Measurements from ENCODE around the gene GINS2.

The GINS2 gene

GRCh38 chr16:85678821-85679220 lies 9.9 kb downstream of the GINS2 start:
- H3K4me3 Mint-ChIP-seq = no peak overlapping the region
- H3K27me3 Mint-ChIP-seq = no peaks in the 10 kb centered on the region
- DNase-seq (no peak), ATAC-seq (replicated peaks) (no peak)
- no peak overlapping the region for H3K27ac Mint-ChIP-seq
- H3K9me3 Mint-ChIP-seq = no peaks in the 10 kb centered on the region
- peaks cover 7 to 8% of the 10 kb centered on the region in 2 donors for H3K4me1 Mint-ChIP-seq (ENCODE audit: low read depth in 2 of 2)
- peaks cover 32% of the 10 kb centered on the region for H3K36me3 Mint-ChIP-seq (ENCODE audit: insufficient read depth)

- Mint-ChIP-seq H3K9me3 (no peaks in the 10 kb centered on the region), H3K27ac (no peak overlapping the region), H3K27me3 (no peaks in the 10 kb centered on the region), H3K36me3 (ENCODE audit: insufficient read depth) (peaks cover 40% of the 10 kb centered on the region), H3K4me1 (ENCODE audit: low read depth in 2 of 2) (peaks cover 7 to 8% of the 10 kb centered on the region in 2 donors), H3K4me3 (no peak overlapping the region)
- DNase-seq = no peak
- no peak for ATAC-seq (replicated peaks)
Observed at GRCh38 chr16:85678016-85678415, 10.7 kb downstream of the GINS2 start.

- ATAC-seq (replicated peaks) (no peak), DNase-seq (no peak)
- Mint-ChIP-seq H3K27me3 (no peaks in the 10 kb centered on the region), H3K27ac (no peak overlapping the region), H3K9me3 (no peaks in the 10 kb centered on the region), H3K36me3 (ENCODE audit: insufficient read depth) (peaks cover 44% of the 10 kb centered on the region), H3K4me3 (no peak overlapping the region), H3K4me1 (ENCODE audit: low read depth in 2 of 2) (peaks cover 7 to 8% of the 10 kb centered on the region in 2 donors)
Observed at GRCh38 chr16:85677383-85677967, 11.3 kb downstream of the GINS2 start.

GRCh38 chr16:85676466-85676865 lies 12.3 kb downstream of the GINS2 start:
- peaks cover 7 to 8% of the 10 kb centered on the region in 2 donors for H3K4me1 Mint-ChIP-seq (ENCODE audit: low read depth in 2 of 2)
- no peak overlapping the region for H3K27ac Mint-ChIP-seq
- H3K27me3 Mint-ChIP-seq = no peaks in the 10 kb centered on the region
- H3K36me3 Mint-ChIP-seq (ENCODE audit: insufficient read depth) = peaks cover 53% of the 10 kb centered on the region
- H3K9me3 Mint-ChIP-seq = no peaks in the 10 kb centered on the region
- DNase-seq (no peak), ATAC-seq (replicated peaks) (no peak)
- no peak overlapping the region for H3K4me3 Mint-ChIP-seq

GRCh38 chr16:85675251-85675874 lies 13.4 kb downstream of the GINS2 start:
- Mint-ChIP-seq H3K27me3 (no peaks in the 10 kb centered on the region), H3K27ac (peak overlapping the region; percentile 60 to 73), H3K9me3 (no peaks in the 10 kb centered on the region), H3K36me3 (ENCODE audit: insufficient read depth) (peaks cover 64% of the 10 kb centered on the region), H3K4me3 (no peak overlapping the region), H3K4me1 (ENCODE audit: low read depth in 2 of 2) (peaks cover 3 to 4% of the 10 kb centered on the region in 2 donors)
- ATAC-seq (replicated peaks) = no peak
- no peak for DNase-seq

- Mint-ChIP-seq H3K9me3 (no peaks in the 10 kb centered on the region), H3K27ac (peak overlapping the region; percentile 60 to 73), H3K27me3 (no peaks in the 10 kb centered on the region), H3K4me1 (ENCODE audit: low read depth in 2 of 2) (no peaks in the 10 kb centered on the region), H3K4me3 (no peak overlapping the region), H3K36me3 (ENCODE audit: insufficient read depth) (peaks cover 68% of the 10 kb centered on the region)
- DNase-seq (no peak), ATAC-seq (replicated peaks) (no peak)
Observed at GRCh38 chr16:85674828-85675227, 13.9 kb downstream of the GINS2 start.

- Mint-ChIP-seq H3K27ac (peak overlapping the region; percentile 55 to 73), H3K36me3 (ENCODE audit: insufficient read depth) (peaks cover 69% of the 10 kb centered on the region), H3K4me1 (ENCODE audit: low read depth in 2 of 2) (no peaks in the 10 kb centered on the region), H3K9me3 (no peaks in the 10 kb centered on the region), H3K4me3 (no peak overlapping the region), H3K27me3 (no peaks in the 10 kb centered on the region)
- no peak for ATAC-seq (replicated peaks)
- DNase-seq = no peak
Observed at GRCh38 chr16:85674418-85674755, 14.4 kb downstream of the GINS2 start.

- peaks cover 73% of the 10 kb centered on the region for H3K36me3 Mint-ChIP-seq (ENCODE audit: insufficient read depth)
- no peak for ATAC-seq (replicated peaks)
- H3K27me3 Mint-ChIP-seq = no peaks in the 10 kb centered on the region
- no peaks in the 10 kb centered on the region for H3K9me3 Mint-ChIP-seq
- H3K4me1 Mint-ChIP-seq (ENCODE audit: low read depth in 2 of 2) = no peaks in the 10 kb centered on the region
- DNase-seq = no peak
- H3K27ac Mint-ChIP-seq = peak overlapping the region; percentile 46 to 55
- H3K4me3 Mint-ChIP-seq = no peak overlapping the region
Observed at GRCh38 chr16:85673529-85674417, 15.0 kb downstream of the GINS2 start.

GRCh38 chr16:85670840-85671239 lies 17.9 kb downstream of the GINS2 start:
- Mint-ChIP-seq H3K4me3 (no peak overlapping the region), H3K27ac (peak overlapping the region; percentile 29 to 95), H3K36me3 (ENCODE audit: insufficient read depth) (peaks cover 81% of the 10 kb centered on the region), H3K4me1 (ENCODE audit: low read depth in 2 of 2) (no peaks in the 10 kb centered on the region), H3K27me3 (no peaks in the 10 kb centered on the region), H3K9me3 (no peaks in the 10 kb centered on the region)
- ATAC-seq (replicated peaks) (no peak), DNase-seq (no peak)

- Mint-ChIP-seq H3K36me3 (ENCODE audit: insufficient read depth) (peaks cover 67% of the 10 kb centered on the region), H3K4me1 (ENCODE audit: low read depth in 2 of 2) (no peaks in the 10 kb centered on the region), H3K4me3 (no peak overlapping the region), H3K27me3 (no peaks in the 10 kb centered on the region), H3K27ac (no peak overlapping the region), H3K9me3 (no peaks in the 10 kb centered on the region)
- DNase-seq = no peak
- ATAC-seq (replicated peaks) = no peak
Observed at GRCh38 chr16:85668676-85669424, 19.9 kb downstream of the GINS2 start.

- H3K36me3 Mint-ChIP-seq (ENCODE audit: insufficient read depth) = peaks cover 65% of the 10 kb centered on the region
- H3K27me3 Mint-ChIP-seq = no peaks in the 10 kb centered on the region
- H3K9me3 Mint-ChIP-seq = no peaks in the 10 kb centered on the region
- ATAC-seq (replicated peaks) (no peak), DNase-seq (no peak)
- no peak overlapping the region for H3K4me3 Mint-ChIP-seq
- H3K27ac Mint-ChIP-seq = no peak overlapping the region
- H3K4me1 Mint-ChIP-seq (ENCODE audit: low read depth in 2 of 2) = no peaks in the 10 kb centered on the region
Observed at GRCh38 chr16:85667841-85668413, 20.8 kb downstream of the GINS2 start.

GRCh38 chr16:85667261-85667660 lies 21.5 kb downstream of the GINS2 start:
- no peak overlapping the region for H3K4me3 Mint-ChIP-seq
- no peak overlapping the region for H3K27ac Mint-ChIP-seq
- H3K4me1 Mint-ChIP-seq (ENCODE audit: low read depth in 2 of 2) = no peaks in the 10 kb centered on the region
- no peak for ATAC-seq (replicated peaks)
- no peaks in the 10 kb centered on the region for H3K9me3 Mint-ChIP-seq
- no peaks in the 10 kb centered on the region for H3K27me3 Mint-ChIP-seq
- H3K36me3 Mint-ChIP-seq (ENCODE audit: insufficient read depth) = peaks cover 63% of the 10 kb centered on the region
- DNase-seq = no peak

- H3K9me3 Mint-ChIP-seq = no peaks in the 10 kb centered on the region
- no peaks in the 10 kb centered on the region for H3K4me1 Mint-ChIP-seq (ENCODE audit: low read depth in 2 of 2)
- ATAC-seq (replicated peaks) (no peak), DNase-seq (no peak)
- H3K4me3 Mint-ChIP-seq = no peak overlapping the region
- H3K27me3 Mint-ChIP-seq = no peaks in the 10 kb centered on the region
- H3K36me3 Mint-ChIP-seq (ENCODE audit: insufficient read depth) = peaks cover 57% of the 10 kb centered on the region
- peak overlapping the region in 1 of 2 donors; percentile 71 for H3K27ac Mint-ChIP-seq
Observed at GRCh38 chr16:85665929-85666328, 22.8 kb downstream of the GINS2 start.
